OCI-LY7 (cell line): ENCODE results near the gene KCNH1. TPM values are rescaled to one million over a fixed set of nuclear protein-coding genes. Genes with fewer than 3 reads are reported as not detected.

ENCODE experiments used
- BruUV-seq: library from RNA; stranded (reverse); fragments of 400-500 nt; replicated peaks from 2 replicates; lab custom pipeline; 2021; lab: Mats Ljungman, UMichigan
- CTCF ChIA-PET: fragments of 300-600 bp; sonication (Branson Sonifier 250); formaldehyde crosslinking; loops from one replicate; lab custom pipeline; 2022; ENCODE audit warnings: antibody characterized with exemption; ENCODE audit not compliant: unreplicated experiment; lab: Charles Lee
- POLR2A ChIA-PET: fragments of 300-600 bp; sonication (Branson Sonifier 250); formaldehyde crosslinking; loops from one replicate; lab custom pipeline; 2022; ENCODE audit warnings: antibody characterized with exemption; lab: Charles Lee
- DNase-seq: peaks from one replicate; pipeline ENCODE4 v3.0.0-alpha.2; 2015; ENCODE audit warnings: low spot score
- H2AFZ ChIP-seq: fragments of 200-600 bp; sonication (generic), shearing (Covaris generic); 2 replicates; pipeline ENCODE4 v1.6.1; 2014; ENCODE audit warnings: mild to moderate bottlenecking, antibody characterized with exemption, low read length, moderate library complexity
- H3K27ac ChIP-seq: fragments of 200-600 bp; sonication (generic); 2 replicates; pipeline ENCODE4 v1.5.1; 2014; ENCODE audit warnings: mixed run types, low read depth, mild to moderate bottlenecking, moderate library complexity, low read length, inconsistent platforms; ENCODE audit not compliant: poor library complexity, severe bottlenecking
- H3K36me3 ChIP-seq: fragments of 200-600 bp; sonication (generic); 2 replicates; pipeline ENCODE4 v1.6.1; 2014; ENCODE audit warnings: mild to moderate bottlenecking, antibody characterized with exemption, low read length, moderate library complexity, mixed read lengths; ENCODE audit not compliant: insufficient read depth
- H3K4me1 ChIP-seq: fragments of 200-600 bp; sonication (generic); 2 replicates; pipeline ENCODE4 v1.5.1; 2014; ENCODE audit warnings: mild to moderate bottlenecking, low read length; ENCODE audit not compliant: insufficient read depth, poor library complexity, severe bottlenecking
- H3K4me2 ChIP-seq: fragments of 200-600 bp; sonication (generic); 2 replicates; pipeline ENCODE4 v1.6.1; 2014; ENCODE audit warnings: mild to moderate bottlenecking, low read length
- H3K4me3 ChIP-seq: fragments of 200-600 bp; sonication (generic); 2 replicates; pipeline ENCODE4 v1.5.1; 2014; ENCODE audit warnings: mild to moderate bottlenecking, low read depth, low read length; ENCODE audit not compliant: poor library complexity, severe bottlenecking
- H3K79me2 ChIP-seq: fragments of 200-600 bp; sonication (generic); 2 replicates; pipeline ENCODE4 v1.6.1; 2016; ENCODE audit warnings: low read depth, mild to moderate bottlenecking, low read length, moderate library complexity, mixed read lengths; ENCODE audit not compliant: insufficient read depth
- H3K9me2 ChIP-seq: fragments of 200-600 bp; sonication (generic); 2 replicates; pipeline ENCODE4 v1.6.1; 2016; ENCODE audit warnings: mild to moderate bottlenecking, low read length, mixed read lengths; ENCODE audit not compliant: insufficient read depth
- H3K9me3 ChIP-seq: fragments of 200-600 bp; sonication (generic); 2 replicates; pipeline ENCODE4 v1.6.1; 2014; ENCODE audit warnings: mild to moderate bottlenecking, mixed run types, low read length, mixed read lengths
- H4K20me1 ChIP-seq: fragments of 200-600 bp; sonication (generic); 2 replicates; pipeline ENCODE4 v1.6.1; 2014; ENCODE audit warnings: mild to moderate bottlenecking, antibody characterized with exemption, low read length, moderate library complexity, mixed read lengths; ENCODE audit not compliant: insufficient read depth
- CTCF ChIP-seq: fragments of 200-600 bp; sonication (generic); conservative IDR thresholded peaks from 2 replicates; pipeline ENCODE4 v1.5.1; 2014; ENCODE audit warnings: mild to moderate bottlenecking, antibody characterized with exemption, low read length, moderate library complexity, mixed read lengths
- EZH2phosphoT487 ChIP-seq: fragments of 200-600 bp; sonication (generic); IDR thresholded peaks from 2 replicates; pipeline ENCODE4 v1.6.1; 2018; ENCODE audit warnings: low read depth, borderline replicate concordance, mild to moderate bottlenecking, mixed run types, antibody characterized with exemption, low read length, moderate library complexity, mixed read lengths
- intact Hi-C: fragments of 100-400 bp; cut with micrococcal nuclease; formaldehyde crosslinking; loops from one replicate; pipeline ENCODE4 v1.10.0; 2022; ENCODE audit not compliant: unreplicated experiment
- total RNA-seq, 2 experiments: library from RNA; depleted of rRNA in 1 of 2; stranded (reverse); fragments of >200 nt in 1 of 2; shearing (Covaris generic) in 1 of 2; gene quantifications; 2 replicates each; pipeline ENCODE4 v1.2.3, GENCODE V29; 2014 to 2022

Gene KCNH1
- total RNA-seq, 2 experiments from 2014 or later: not detected

GRCh38 chr1:210938416-210938925, 195.5 kb downstream of the KCNH1 start:
- H3K4me2 ChIP-seq: no peak overlapping the region
- no peaks in the 10 kb centered on the region for H3K9me2 ChIP-seq
- DNase-seq: no peak
- CTCF ChIA-PET: no interaction called here
- intact Hi-C loops: loop anchor here (10.0 kb wide), 1 partner anchor 534 kb away; no protein-coding TSS in a partner anchor
- H4K20me1 ChIP-seq: no peaks in the 10 kb centered on the region
- H3K27ac ChIP-seq: no peak overlapping the region
- H3K9me3 ChIP-seq: no peaks in the 10 kb centered on the region
- peaks cover 5% of the 10 kb centered on the region for H3K4me1 ChIP-seq
- POLR2A ChIA-PET: no interaction called here
- H3K36me3 ChIP-seq: no peaks in the 10 kb centered on the region
- no peak overlapping the region for H2AFZ ChIP-seq
- TF ChIP-seq CTCF: no peak
- TF ChIP-seq EZH2phosphoT487: no peak
- H3K4me3 ChIP-seq: no peak overlapping the region
- no peaks in the 10 kb centered on the region for H3K79me2 ChIP-seq
- no TSS peak for BruUV-seq

GRCh38 chr1:210937846-210938245, 196.1 kb downstream of the KCNH1 start:
- Histone ChIP-seq H3K9me3 (no peaks in the 10 kb centered on the region), H3K27ac (no peak overlapping the region), H3K36me3 (no peaks in the 10 kb centered on the region), H3K4me3 (no peak overlapping the region), H3K4me2 (no peak overlapping the region), H3K9me2 (no peaks in the 10 kb centered on the region), H2AFZ (no peak overlapping the region), H3K4me1 (peaks cover 5% of the 10 kb centered on the region), H4K20me1 (no peaks in the 10 kb centered on the region), H3K79me2 (no peaks in the 10 kb centered on the region)
- no peak for DNase-seq
- ChIA-PET CTCF (no interaction called here), POLR2A (no interaction called here)
- no TSS peak for BruUV-seq
- no peak for TF ChIP-seq EZH2phosphoT487
- no peak for TF ChIP-seq CTCF
- intact Hi-C loops: loop anchor here (10.0 kb wide), 1 partner anchor 533 kb away; no protein-coding TSS in a partner anchor

- H3K36me3 ChIP-seq: no peaks in the 10 kb centered on the region
Measured at GRCh38 chr1:210935905-210936304, 198.0 kb downstream of the KCNH1 start.

More at GRCh38 chr1:210935905-210936304, 198.0 kb downstream of the KCNH1 start:
- ChIA-PET CTCF (no interaction called here), POLR2A (no interaction called here)
- H4K20me1 ChIP-seq: no peaks in the 10 kb centered on the region
- H3K79me2 ChIP-seq: no peaks in the 10 kb centered on the region
- no peak overlapping the region for H2AFZ ChIP-seq
- H3K4me2 ChIP-seq: no peak overlapping the region
- TF ChIP-seq CTCF (no peak), EZH2phosphoT487 (no peak)
- peaks cover 5% of the 10 kb centered on the region for H3K4me1 ChIP-seq
- H3K9me3 ChIP-seq: no peaks in the 10 kb centered on the region
- H3K4me3 ChIP-seq: no peak overlapping the region
- no peak overlapping the region for H3K27ac ChIP-seq
- BruUV-seq: no TSS peak
- no peaks in the 10 kb centered on the region for H3K9me2 ChIP-seq
- intact Hi-C loops: loop anchor here (10.0 kb wide), 1 partner anchor 531 kb away; no protein-coding TSS in a partner anchor
- DNase-seq: no peak
